ENCODE measurements around the gene PRRX1. TPM values are rescaled to one million over a fixed set of nuclear protein-coding genes. Genes with fewer than 3 reads are reported as not detected.

PRRX1 gene
- total RNA-seq, 2 donors from 2014 or later, result 66.6 to 171 TPM

- Histone ChIP-seq H3K4me1 (ENCODE audit: control insufficient read depth in 1 of 2, low read depth in 2 of 2) (peaks cover 7 to 21% of the 10 kb centered on the region in 2 donors), H3K27ac (peak overlapping the region in 1 of 2 donors; percentile 32)
- no peak for TF ChIP-seq CTCF (IDR thresholded peaks at IDR 0.05)
Measured at GRCh38 chr1:170727963-170728362, 64.0 kb downstream of the PRRX1 start.

GRCh38 chr1:170729225-170730002, 65.5 kb downstream of the PRRX1 start:
- Histone ChIP-seq H3K4me1 (ENCODE audit: control insufficient read depth in 1 of 2, low read depth in 2 of 2) (peaks cover 7 to 21% of the 10 kb centered on the region in 2 donors), H3K27me3 (replicated peaks; ENCODE audit: insufficient read depth) (no peaks in the 10 kb centered on the region), H3K27ac (peak overlapping the region; percentile 57 to 62), H3K36me3 (peaks cover 10% of the 10 kb centered on the region), H3K4me3 (peak overlapping the region; percentile 36), H3K9me3 (no peaks in the 10 kb centered on the region)
- no peak for TF ChIP-seq CTCF (IDR thresholded peaks at IDR 0.05)
- peak; percentile 19 for DNase-seq (ENCODE audit: low spot score)
- ATAC-seq (ENCODE audit: insufficient number of reproducible peaks, low FRiP score, low read depth), result peak; percentile 46

More at GRCh38 chr1:170727963-170728362, 64.0 kb downstream of the PRRX1 start:
- H3K36me3 ChIP-seq, result peaks cover 9% of the 10 kb centered on the region
- H3K4me3 ChIP-seq, result no peak overlapping the region
- H3K27me3 ChIP-seq (replicated peaks; ENCODE audit: insufficient read depth), result no peaks in the 10 kb centered on the region
- ATAC-seq (ENCODE audit: insufficient number of reproducible peaks, low FRiP score, low read depth) (no peak), DNase-seq (ENCODE audit: low spot score) (no peak)
- H3K9me3 ChIP-seq, result no peaks in the 10 kb centered on the region

GRCh38 chr1:170730014-170730413, 66.1 kb downstream of the PRRX1 start:
- H3K9me3 ChIP-seq, result no peaks in the 10 kb centered on the region
- DNase-seq (ENCODE audit: low spot score) (no peak), ATAC-seq (ENCODE audit: insufficient number of reproducible peaks, low FRiP score, low read depth) (no peak)
- peak overlapping the region; percentile 36 for H3K4me3 ChIP-seq
- H3K27me3 ChIP-seq (replicated peaks; ENCODE audit: insufficient read depth), result no peaks in the 10 kb centered on the region
- peaks cover 10% of the 10 kb centered on the region for H3K36me3 ChIP-seq
- peak overlapping the region; percentile 57 to 62 for H3K27ac ChIP-seq
- peaks cover 10 to 26% of the 10 kb centered on the region in 2 donors for H3K4me1 ChIP-seq (ENCODE audit: control insufficient read depth in 1 of 2, low read depth in 2 of 2)
- TF ChIP-seq CTCF (IDR thresholded peaks at IDR 0.05), result no peak

GRCh38 chr1:170730438-170730837, 66.5 kb downstream of the PRRX1 start:
- ATAC-seq (ENCODE audit: insufficient number of reproducible peaks, low FRiP score, low read depth), result no peak
- no peak for TF ChIP-seq CTCF (IDR thresholded peaks at IDR 0.05)
- no peaks in the 10 kb centered on the region for H3K9me3 ChIP-seq
- peak overlapping the region; percentile 57 to 62 for H3K27ac ChIP-seq
- no peaks in the 10 kb centered on the region for H3K27me3 ChIP-seq (replicated peaks; ENCODE audit: insufficient read depth)
- H3K4me3 ChIP-seq, result no peak overlapping the region
- DNase-seq (ENCODE audit: low spot score), result no peak
- peaks cover 14 to 30% of the 10 kb centered on the region in 2 donors for H3K4me1 ChIP-seq (ENCODE audit: control insufficient read depth in 1 of 2, low read depth in 2 of 2)
- H3K36me3 ChIP-seq, result peaks cover 10% of the 10 kb centered on the region

- no peak for TF ChIP-seq CTCF (IDR thresholded peaks at IDR 0.05)
- no peak for ATAC-seq (ENCODE audit: insufficient number of reproducible peaks, low FRiP score, low read depth)
- H3K27ac ChIP-seq, result no peak overlapping the region
Measured at GRCh38 chr1:170731566-170732251, 67.8 kb downstream of the PRRX1 start.

More at GRCh38 chr1:170731566-170732251, 67.8 kb downstream of the PRRX1 start:
- Histone ChIP-seq H3K36me3 (peaks cover 7% of the 10 kb centered on the region), H3K27me3 (replicated peaks; ENCODE audit: insufficient read depth) (no peaks in the 10 kb centered on the region), H3K4me1 (ENCODE audit: control insufficient read depth in 1 of 2, low read depth in 2 of 2) (peaks cover 18 to 34% of the 10 kb centered on the region in 2 donors), H3K4me3 (no peak overlapping the region), H3K9me3 (no peaks in the 10 kb centered on the region)
- no peak for DNase-seq (ENCODE audit: low spot score)

Measured in thoracic aorta (tissue), 2 donors.